RWPE1 (cell line): ENCODE measurements around the gene ZFAND3.

ENCODE experiments used
- CTCF ChIA-PET: fragments of 350-600 bp; sonication (Branson Sonifier 250); formaldehyde crosslinking; extraction: SDS; loops from one replicate; lab custom pipeline; 2021; lab: Yijun Ruan, JAX
- POLR2A ChIA-PET: fragments of 400-600 bp; formaldehyde crosslinking; extraction: SDS; loops from one replicate; lab custom pipeline; 2020; ENCODE audit warnings: antibody characterized with exemption; ENCODE audit not compliant: low non-redundant PET; lab: Yijun Ruan, JAX
- DNase-seq: peaks from one replicate; pipeline ENCODE4 v3.0.0; 2012; ENCODE audit warnings: low spot score
- H3K27ac ChIP-seq: fragments of 450-650 bp; 2 replicates; pipeline ENCODE4 v1.5.1; 2017
- CTCF ChIP-seq: fragments of 450-650 bp; conservative IDR thresholded peaks from 2 replicates; pipeline ENCODE4 v1.5.1; 2017; ENCODE audit warnings: low read depth, mild to moderate bottlenecking

The ZFAND3 gene

GRCh38 chr6:38100380-38100779 lies 280.9 kb downstream of the ZFAND3 start:
- CTCF ChIA-PET, result interaction anchor here (0.7 kb wide), 1 partner anchor 236 kb away, joined by 3 read pairs; no protein-coding TSS in a partner anchor
- no peak overlapping the region for H3K27ac ChIP-seq
- POLR2A ChIA-PET, result no interaction called here
- TF ChIP-seq CTCF, result no peak
- no peak for DNase-seq

GRCh38 chr6:38103921-38104320 lies 284.4 kb downstream of the ZFAND3 start:
- no peak for TF ChIP-seq CTCF
- DNase-seq, result no peak
- CTCF ChIA-PET, result no interaction called here
- H3K27ac ChIP-seq, result no peak overlapping the region
- POLR2A ChIA-PET, result no interaction called here

- DNase-seq, result no peak
- H3K27ac ChIP-seq, result no peak overlapping the region
- CTCF ChIA-PET, result no interaction called here
- TF ChIP-seq CTCF, result no peak
- POLR2A ChIA-PET, result no interaction called here
These were observed 285.5 kb downstream of the ZFAND3 start for GRCh38 chr6:38105066-38105465.

- DNase-seq, result no peak
- no peak overlapping the region for H3K27ac ChIP-seq
- CTCF ChIA-PET, result no interaction called here
- no peak for TF ChIP-seq CTCF
- POLR2A ChIA-PET, result no interaction called here
These were observed 287.5 kb downstream of the ZFAND3 start for GRCh38 chr6:38107073-38107472.

GRCh38 chr6:38110481-38110971 lies 291.0 kb downstream of the ZFAND3 start:
- ChIA-PET POLR2A (no interaction called here), CTCF (interaction anchor here (0.7 kb wide), 1 partner anchor 49 kb away, joined by 4 read pairs; no protein-coding TSS in a partner anchor)
- H3K27ac ChIP-seq, result no peak overlapping the region
- no peak for DNase-seq
- TF ChIP-seq CTCF, result no peak

GRCh38 chr6:38112181-38112580 lies 292.7 kb downstream of the ZFAND3 start:
- no peak for TF ChIP-seq CTCF
- DNase-seq, result no peak
- ChIA-PET POLR2A (no interaction called here), CTCF (interaction anchor here (0.6 kb wide), 1 partner anchor 22 kb away, joined by 5 read pairs; no protein-coding TSS in a partner anchor)
- no peak overlapping the region for H3K27ac ChIP-seq
